ENCODE measurements around the gene VARS1. TPM values are rescaled to one million over a fixed set of nuclear protein-coding genes. Genes with fewer than 3 reads are reported as not detected.

The VARS1 gene
- total RNA-seq, 1 donor from 2014 or later, result 53.0 TPM

GRCh38 chr6:31765559-31765909 lies 30.0 kb downstream of the VARS1 start:
- no peak overlapping the region for H3K4me3 Mint-ChIP-seq (ENCODE audit: unreplicated experiment)
- TF ChIP-seq CTCF (IDR thresholded peaks at IDR 0.05; ENCODE audit: unreplicated experiment), result no peak
- H3K27me3 Mint-ChIP-seq (ENCODE audit: unreplicated experiment), result peaks cover 7% of the 10 kb centered on the region

DNA sequence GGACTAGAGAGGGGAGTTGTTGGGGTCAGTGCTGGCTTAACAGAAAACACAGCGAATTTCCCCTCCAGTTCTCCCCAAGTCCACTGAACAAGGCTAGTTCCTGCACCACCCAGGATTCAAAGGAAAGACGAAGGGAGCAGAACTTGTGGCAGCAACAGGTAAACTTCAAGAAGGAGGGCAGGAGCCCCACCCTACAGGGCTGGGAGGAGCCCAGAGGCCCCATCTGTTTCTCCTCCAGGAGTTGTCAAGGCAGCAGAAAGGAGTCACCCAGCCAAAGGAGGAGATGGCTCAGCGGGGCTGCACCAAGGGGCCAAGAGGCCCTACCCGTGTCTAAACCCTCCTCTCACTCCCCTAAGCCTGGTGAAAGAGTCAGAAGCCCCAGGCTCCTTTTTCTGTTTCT lies 31.4 kb downstream of the VARS1 start:
- Mint-ChIP-seq H3K9me3 (ENCODE audit: unreplicated experiment) (no peaks in the 10 kb centered on the region), H3K36me3 (ENCODE audit: low read depth, unreplicated experiment) (peaks cover 24% of the 10 kb centered on the region), H3K27me3 (ENCODE audit: unreplicated experiment) (peaks cover 5% of the 10 kb centered on the region), H3K4me1 (ENCODE audit: unreplicated experiment) (peaks cover 26% of the 10 kb centered on the region), H3K27ac (ENCODE audit: unreplicated experiment) (peak overlapping the region; percentile 91), H3K4me3 (ENCODE audit: unreplicated experiment) (no peak overlapping the region)
- no peak for DNase-seq (ENCODE audit: low spot score)
- TF ChIP-seq CTCF (IDR thresholded peaks at IDR 0.05; ENCODE audit: unreplicated experiment), result no peak

More at GRCh38 chr6:31765559-31765909, 30.0 kb downstream of the VARS1 start:
- Mint-ChIP-seq H3K4me1 (ENCODE audit: unreplicated experiment) (peaks cover 28% of the 10 kb centered on the region), H3K36me3 (ENCODE audit: low read depth, unreplicated experiment) (peaks cover 23% of the 10 kb centered on the region), H3K27ac (ENCODE audit: unreplicated experiment) (no peak overlapping the region), H3K9me3 (ENCODE audit: unreplicated experiment) (no peaks in the 10 kb centered on the region)
- DNase-seq (ENCODE audit: low spot score), result no peak

GRCh38 chr6:31763619-31763940 lies 32.0 kb downstream of the VARS1 start:
- no peak for DNase-seq (ENCODE audit: low spot score)
- Mint-ChIP-seq H3K4me1 (ENCODE audit: unreplicated experiment) (peaks cover 21% of the 10 kb centered on the region), H3K4me3 (ENCODE audit: unreplicated experiment) (peak overlapping the region; percentile 78), H3K27ac (ENCODE audit: unreplicated experiment) (peak overlapping the region; percentile 91), H3K9me3 (ENCODE audit: unreplicated experiment) (no peaks in the 10 kb centered on the region), H3K27me3 (ENCODE audit: unreplicated experiment) (peaks cover 7% of the 10 kb centered on the region), H3K36me3 (ENCODE audit: low read depth, unreplicated experiment) (peaks cover 24% of the 10 kb centered on the region)
- TF ChIP-seq CTCF (IDR thresholded peaks at IDR 0.05; ENCODE audit: unreplicated experiment), result no peak

- no peak for DNase-seq (ENCODE audit: low spot score)
- Mint-ChIP-seq H3K4me3 (ENCODE audit: unreplicated experiment) (peak overlapping the region; percentile 78), H3K9me3 (ENCODE audit: unreplicated experiment) (no peaks in the 10 kb centered on the region), H3K4me1 (ENCODE audit: unreplicated experiment) (peaks cover 21% of the 10 kb centered on the region), H3K36me3 (ENCODE audit: low read depth, unreplicated experiment) (peaks cover 24% of the 10 kb centered on the region), H3K27ac (ENCODE audit: unreplicated experiment) (peak overlapping the region; percentile 91), H3K27me3 (ENCODE audit: unreplicated experiment) (peaks cover 7% of the 10 kb centered on the region)
- no peak for TF ChIP-seq CTCF (IDR thresholded peaks at IDR 0.05; ENCODE audit: unreplicated experiment)
Measured at GRCh38 chr6:31762878-31763618, 32.5 kb downstream of the VARS1 start.

DNA sequence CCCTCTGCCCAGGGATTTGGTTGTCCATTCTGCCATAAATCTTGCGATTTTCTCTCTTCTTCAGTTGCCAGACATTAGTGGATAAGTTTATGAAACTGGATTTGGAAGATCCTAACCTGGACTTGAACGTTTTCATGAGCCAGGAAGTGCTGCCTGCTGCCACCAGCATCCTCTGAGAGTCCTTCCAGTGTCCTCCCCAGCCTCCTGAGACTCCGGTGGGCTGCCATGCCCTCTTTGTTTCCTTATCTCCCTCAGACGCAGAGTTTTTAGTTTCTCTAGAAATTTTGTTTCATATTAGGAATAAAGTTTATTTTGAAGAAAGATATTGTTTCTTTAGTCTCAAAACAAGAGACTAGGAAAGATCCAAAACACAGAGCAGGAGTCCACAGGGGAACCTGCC lies 33.2 kb downstream of the VARS1 start, which contains the start of gene SAPCD1:
Gene SAPCD1 (plus strand): TSS at position 301 of the 400 bp plus-strand sequence. CDS start 399 bp downstream, outside the sequence.
- H3K27me3 Mint-ChIP-seq (ENCODE audit: unreplicated experiment), result peaks cover 7% of the 10 kb centered on the region
- DNase-seq (ENCODE audit: low spot score), result no peak
- no peaks in the 10 kb centered on the region for H3K9me3 Mint-ChIP-seq (ENCODE audit: unreplicated experiment)
- H3K36me3 Mint-ChIP-seq (ENCODE audit: low read depth, unreplicated experiment), result peaks cover 24% of the 10 kb centered on the region
- peak within 1 kb of the TSS; percentile 91 for H3K27ac Mint-ChIP-seq (ENCODE audit: unreplicated experiment)
- peak within 1 kb of the TSS; percentile 78 for H3K4me3 Mint-ChIP-seq (ENCODE audit: unreplicated experiment)
- H3K4me1 Mint-ChIP-seq (ENCODE audit: unreplicated experiment), result peaks cover 18% of the 10 kb centered on the region
- no peak for TF ChIP-seq CTCF (IDR thresholded peaks at IDR 0.05; ENCODE audit: unreplicated experiment)
